A549 (cell line): ENCODE results near the gene PLEKHB1. TPM values are rescaled to one million over a fixed set of nuclear protein-coding genes. Genes with fewer than 3 reads are reported as not detected.

ENCODE experiments used
- ATAC-seq, 2 experiments: fragments of 200-7000 bp in 1 of 2; fragments of >200 bp in 1 of 2; cut with Nextera tagmentation in 1 of 2; cut with Tn5 transposase in 1 of 2; 3 replicates each; pipeline versions ENCODE4 v1.8.0 to v1.9.1; 2018 to 2020; ENCODE audit warnings: mild to moderate bottlenecking in 1 of 2, moderate library complexity in 1 of 2
- CTCF ChIA-PET: fragments of 300-600 bp; sonication (Branson Sonifier 250); formaldehyde crosslinking; extraction: SDS; loops from one replicate; lab custom pipeline; 2021; ENCODE audit warnings: antibody characterized with exemption, inconsistent platforms; lab: Yijun Ruan, JAX
- POLR2A ChIA-PET: fragments of 350-600 bp; formaldehyde crosslinking; extraction: SDS; loops from one replicate; lab custom pipeline; 2021; ENCODE audit warnings: antibody characterized with exemption, inconsistent platforms; lab: Yijun Ruan, JAX
- DNase-seq, 2 experiments: peaks; one replicate each; pipeline versions ENCODE4 v3.0.0 to v3.0.0-alpha.2; 2011 to 2016; ENCODE audit warnings: low read depth in 1 of 2, low spot score in 1 of 2
- FAIRE-seq: peaks from 2 replicates; lab custom pipeline; 2011; peaks lifted over from hg19 to GRCh38; lab: Jason Lieb, UNC
- H3K27ac ChIP-seq, 2 experiments: fragments of >200 bp; sonication (Bioruptor Twin); formaldehyde crosslinking; 3 replicates each; pipeline ENCODE4 v1.5.1; 2016 to 2017
- H3K4me1 ChIP-seq: fragments of >200 bp; sonication (Bioruptor Twin); formaldehyde crosslinking; 3 replicates; pipeline ENCODE4 v1.6.1; 2016
- H3K4me2 ChIP-seq: fragments of >200 bp; sonication (Bioruptor Twin); formaldehyde crosslinking; 3 replicates; pipeline ENCODE4 v1.6.1; 2016
- H3K4me3 ChIP-seq: fragments of >200 bp; sonication (Bioruptor Twin); formaldehyde crosslinking; 3 replicates; pipeline ENCODE4 v1.5.1; 2016
- H3K9me3 ChIP-seq: fragments of >200 bp; sonication (Bioruptor Twin); formaldehyde crosslinking; 3 replicates; pipeline ENCODE4 v1.6.1; 2016
- BCL3 ChIP-seq: fragments of >200 bp; sonication (Bioruptor Twin); formaldehyde crosslinking; IDR thresholded peaks from 3 replicates; pipeline ENCODE4 v1.6.1; 2016
- BHLHE40 ChIP-seq: IDR thresholded peaks from 2 replicates; pipeline ENCODE4 v1.6.1; 2012; ENCODE audit warnings: low read depth, low read length, inconsistent platforms
- CBX2 ChIP-seq: fragments of 200-600 bp; sonication (generic); IDR thresholded peaks from 2 replicates; pipeline ENCODE4 v1.6.1; 2016; ENCODE audit warnings: low read depth, mild to moderate bottlenecking, borderline replicate concordance
- CTCF ChIP-seq: fragments of >200 bp; sonication (Bioruptor Twin); formaldehyde crosslinking; IDR thresholded peaks from 3 replicates; pipeline ENCODE4 v1.5.1; 2016
- E2F6 ChIP-seq: IDR thresholded peaks from 2 replicates; pipeline ENCODE4 v1.6.1; 2012; ENCODE audit warnings: low read depth, borderline replicate concordance
- EP300 ChIP-seq, 2 experiments: fragments of >200 bp; sonication (Bioruptor Twin); formaldehyde crosslinking; IDR thresholded peaks; 2 replicates in 1 of 2; 3 replicates in 1 of 2; pipeline ENCODE4 v1.6.1; 2016 to 2017
- FOSB ChIP-seq: fragments of 250-450 bp; sonication (Bioruptor Pico); IDR thresholded peaks from 2 replicates; pipeline ENCODE4 v1.5.0; 2020; ENCODE audit warnings: mild to moderate bottlenecking, moderate library complexity
- FOSL2 ChIP-seq, 2 experiments: fragments of 450-650 bp in 1 of 2; fragments of >200 bp in 1 of 2; sonication (Bioruptor Twin) in 1 of 2; formaldehyde crosslinking; IDR thresholded peaks; 2 replicates each; pipeline versions ENCODE4 v1.5.0 to v1.6.1; 2016 to 2020; ENCODE audit warnings: mild to moderate bottlenecking in 1 of 2, moderate library complexity in 1 of 2
- HOXA7 ChIP-seq: fragments of 250-450 bp; sonication (Bioruptor Pico); IDR thresholded peaks from 2 replicates; pipeline ENCODE4 v1.5.0; 2020; ENCODE audit warnings: mild to moderate bottlenecking, moderate library complexity
- JUN ChIP-seq, 2 experiments: fragments of >200 bp; sonication (Bioruptor Twin); formaldehyde crosslinking; IDR thresholded peaks; 2 replicates in 1 of 2; 3 replicates in 1 of 2; pipeline ENCODE4 v1.6.1; 2016 to 2017
- JUNB ChIP-seq: fragments of >200 bp; sonication (Bioruptor Twin); formaldehyde crosslinking; IDR thresholded peaks from 2 replicates; pipeline ENCODE4 v1.6.1; 2016
- KDM1A ChIP-seq: fragments of 200-600 bp; sonication (generic); IDR thresholded peaks from 2 replicates; pipeline ENCODE4 v1.6.1; 2016; ENCODE audit warnings: low read depth, mild to moderate bottlenecking
- KDM5A ChIP-seq: fragments of 200-600 bp; sonication (generic); IDR thresholded peaks from 2 replicates; pipeline ENCODE4 v1.6.1; 2016; ENCODE audit warnings: antibody characterized with exemption, mild to moderate bottlenecking
- NFE2L2 ChIP-seq: fragments of 150-350 bp; conservative IDR thresholded peaks from 2 replicates; pipeline ENCODE4 v1.6.1; 2014; ENCODE audit warnings: low read length
- NPAS2 ChIP-seq: fragments of 250-450 bp; sonication (Bioruptor Pico); IDR thresholded peaks from 2 replicates; pipeline ENCODE4 v1.8.0; 2022; ENCODE audit warnings: mild to moderate bottlenecking, moderate library complexity, borderline replicate concordance
- RFX5 ChIP-seq: fragments of 450-650 bp; IDR thresholded peaks from 2 replicates; pipeline ENCODE4 v1.7.1; 2014; ENCODE audit warnings: antibody characterized with exemption, mild to moderate bottlenecking, moderate library complexity
- SMC3 ChIP-seq: fragments of >200 bp; sonication (Bioruptor Twin); formaldehyde crosslinking; IDR thresholded peaks from 3 replicates; pipeline ENCODE4 v1.6.1; 2018; ENCODE audit warnings: inconsistent platforms
- TP53 ChIP-seq: fragments of 250-450 bp; sonication (Bioruptor Pico); IDR thresholded peaks from 2 replicates; pipeline ENCODE4 v1.5.0; 2021; ENCODE audit warnings: mild to moderate bottlenecking, moderate library complexity
- ZFP36 ChIP-seq: fragments of 450-650 bp; IDR thresholded peaks from 2 replicates; pipeline ENCODE4 v1.6.1; 2014; ENCODE audit warnings: borderline replicate concordance; ENCODE audit not compliant: partially characterized antibody
- ZSCAN20 ChIP-seq: fragments of 250-450 bp; sonication (Bioruptor Pico); IDR thresholded peaks from 2 replicates; pipeline ENCODE4 v1.8.0; 2022; ENCODE audit warnings: mild to moderate bottlenecking, moderate library complexity
- WGBS: methylation state at CpG from one replicate; pipeline ENCODE4 v1.1.6; 2017; ENCODE audit errors: missing lambda C conversion rate; 5-methylcytosine and 5-hydroxymethylcytosine counted together
- polyA plus RNA-seq, 4 experiments: library from polyadenylated mRNA; depleted of rRNA in 3 of 4; stranded (reverse); fragments of >200 nt; fragmentation: RNase III in 1 of 4; extraction: RNeasy Plus Mini Kit Qiagen cat#74134 plus additional on column Dnase treatment in 1 of 4; gene quantifications; 2 replicates in 3 of 4; 3 replicates in 1 of 4; pipeline ENCODE4 v1.2.3, GENCODE V29; 2011 to 2017
- TF ChIP-seq, protein P1 (sequence below): fragments of 200-600 bp; sonication (generic); IDR thresholded peaks from 2 replicates; pipeline ENCODE4 v1.6.1; 2016; ENCODE audit warnings: antibody characterized with exemption, mild to moderate bottlenecking, moderate library complexity
- TF ChIP-seq, protein P2 (sequence below): fragments of 450-650 bp; IDR thresholded peaks from 2 replicates; pipeline ENCODE4 v1.6.1; 2014; ENCODE audit warnings: antibody characterized with exemption

PLEKHB1 gene
- polyA plus RNA-seq, 2 of the 4 experiments (the other 2 are of a cell fraction) = 0.97 to 1.1 TPM

DNA sequence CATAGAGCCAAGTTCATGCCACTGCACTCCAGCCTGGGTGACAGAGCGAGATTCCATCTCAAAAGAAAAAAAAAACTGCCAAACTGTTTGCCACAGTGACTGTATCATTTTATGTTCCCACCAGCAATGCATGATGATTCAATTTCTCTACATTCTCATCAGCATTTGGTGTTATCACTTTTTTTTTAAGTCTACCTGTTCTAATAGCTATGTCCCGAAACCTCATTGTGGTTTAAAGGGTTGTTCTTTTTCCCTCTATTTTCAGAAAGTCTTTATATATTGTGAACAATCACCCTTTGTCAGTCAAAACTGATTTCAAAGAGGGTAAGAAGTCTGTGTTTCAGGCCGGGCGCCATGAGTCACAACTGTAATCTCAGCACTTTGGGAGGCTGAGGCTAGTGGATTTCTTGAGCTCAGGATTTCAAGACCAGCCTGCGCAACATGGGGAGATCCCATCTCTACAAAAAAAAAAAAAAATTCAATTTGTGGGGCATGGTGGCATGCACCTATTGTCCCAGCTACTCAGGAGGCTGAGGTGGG lies 33.7 kb upstream of the PLEKHB1 start (continued):
- TF ChIP-seq, protein P1, sequence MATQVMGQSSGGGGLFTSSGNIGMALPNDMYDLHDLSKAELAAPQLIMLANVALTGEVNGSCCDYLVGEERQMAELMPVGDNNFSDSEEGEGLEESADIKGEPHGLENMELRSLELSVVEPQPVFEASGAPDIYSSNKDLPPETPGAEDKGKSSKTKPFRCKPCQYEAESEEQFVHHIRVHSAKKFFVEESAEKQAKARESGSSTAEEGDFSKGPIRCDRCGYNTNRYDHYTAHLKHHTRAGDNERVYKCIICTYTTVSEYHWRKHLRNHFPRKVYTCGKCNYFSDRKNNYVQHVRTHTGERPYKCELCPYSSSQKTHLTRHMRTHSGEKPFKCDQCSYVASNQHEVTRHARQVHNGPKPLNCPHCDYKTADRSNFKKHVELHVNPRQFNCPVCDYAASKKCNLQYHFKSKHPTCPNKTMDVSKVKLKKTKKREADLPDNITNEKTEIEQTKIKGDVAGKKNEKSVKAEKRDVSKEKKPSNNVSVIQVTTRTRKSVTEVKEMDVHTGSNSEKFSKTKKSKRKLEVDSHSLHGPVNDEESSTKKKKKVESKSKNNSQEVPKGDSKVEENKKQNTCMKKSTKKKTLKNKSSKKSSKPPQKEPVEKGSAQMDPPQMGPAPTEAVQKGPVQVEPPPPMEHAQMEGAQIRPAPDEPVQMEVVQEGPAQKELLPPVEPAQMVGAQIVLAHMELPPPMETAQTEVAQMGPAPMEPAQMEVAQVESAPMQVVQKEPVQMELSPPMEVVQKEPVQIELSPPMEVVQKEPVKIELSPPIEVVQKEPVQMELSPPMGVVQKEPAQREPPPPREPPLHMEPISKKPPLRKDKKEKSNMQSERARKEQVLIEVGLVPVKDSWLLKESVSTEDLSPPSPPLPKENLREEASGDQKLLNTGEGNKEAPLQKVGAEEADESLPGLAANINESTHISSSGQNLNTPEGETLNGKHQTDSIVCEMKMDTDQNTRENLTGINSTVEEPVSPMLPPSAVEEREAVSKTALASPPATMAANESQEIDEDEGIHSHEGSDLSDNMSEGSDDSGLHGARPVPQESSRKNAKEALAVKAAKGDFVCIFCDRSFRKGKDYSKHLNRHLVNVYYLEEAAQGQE = no peak
- no peak for TF ChIP-seq EP300 (IDR thresholded peaks at IDR 0.05)

GRCh38 chr11:73614591-73614990 lies 31.8 kb upstream of the PLEKHB1 start:
- no peak for ATAC-seq
- Histone ChIP-seq H3K4me2 (no peak overlapping the region), H3K4me1 (no peaks in the 10 kb centered on the region), H3K9me3 (no peaks in the 10 kb centered on the region), H3K4me3 (no peak overlapping the region), H3K27ac (no peak overlapping the region)
- FAIRE-seq = no peak
- ChIA-PET POLR2A (no interaction called here), CTCF (interaction anchor here (1.0 to 4.4 kb wide), 2 partner anchors 11 to 46 kb away, joined by 5 to 40 read pairs; no protein-coding TSS in a partner anchor)
- TF ChIP-seq KDM1A (no peak), TP53 (no peak), JUNB (no peak), BCL3 (no peak), KDM5A (no peak), BHLHE40 (no peak), ZFP36 (no peak)
- TF ChIP-seq, protein P2, sequence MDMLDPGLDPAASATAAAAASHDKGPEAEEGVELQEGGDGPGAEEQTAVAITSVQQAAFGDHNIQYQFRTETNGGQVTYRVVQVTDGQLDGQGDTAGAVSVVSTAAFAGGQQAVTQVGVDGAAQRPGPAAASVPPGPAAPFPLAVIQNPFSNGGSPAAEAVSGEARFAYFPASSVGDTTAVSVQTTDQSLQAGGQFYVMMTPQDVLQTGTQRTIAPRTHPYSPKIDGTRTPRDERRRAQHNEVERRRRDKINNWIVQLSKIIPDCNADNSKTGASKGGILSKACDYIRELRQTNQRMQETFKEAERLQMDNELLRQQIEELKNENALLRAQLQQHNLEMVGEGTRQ = no peak
- no peak for DNase-seq

GRCh38 chr11:73622926-73623593 lies 23.3 kb upstream of the PLEKHB1 start:
- Histone ChIP-seq H3K4me2 (no peak overlapping the region), H3K9me3 (no peaks in the 10 kb centered on the region), H3K4me1 (no peaks in the 10 kb centered on the region)
- no peak for DNase-seq
- no peak for TF ChIP-seq NFE2L2
- TF ChIP-seq HOXA7 = no peak
- TF ChIP-seq FOSL2 (IDR thresholded peaks at IDR 0.05) = no peak
- 0 out of 2 replicates have a peak, but pooled peaks have one; percentile 5 for TF ChIP-seq FOSL2 (CRISPR knock-in tag; IDR thresholded peaks at IDR 0.05)
- TF ChIP-seq JUN (IDR thresholded peaks at IDR 0.05) = no peak
- TF ChIP-seq, all 56 proteins: peak for 1
- ATAC-seq (no peak), FAIRE-seq (no peak)
- H3K4me3 ChIP-seq = no peak overlapping the region
- WGBS = 40% methylated on average over 4 of the region's 4 CpGs
- no peak overlapping the region for H3K27ac ChIP-seq
- ChIA-PET CTCF (interaction anchor here (1.1 to 5.1 kb wide), 4 partner anchors 9 to 35 kb away, joined by 3 to 167 read pairs (median 22); no protein-coding TSS in a partner anchor), POLR2A (no interaction called here)

DNA sequence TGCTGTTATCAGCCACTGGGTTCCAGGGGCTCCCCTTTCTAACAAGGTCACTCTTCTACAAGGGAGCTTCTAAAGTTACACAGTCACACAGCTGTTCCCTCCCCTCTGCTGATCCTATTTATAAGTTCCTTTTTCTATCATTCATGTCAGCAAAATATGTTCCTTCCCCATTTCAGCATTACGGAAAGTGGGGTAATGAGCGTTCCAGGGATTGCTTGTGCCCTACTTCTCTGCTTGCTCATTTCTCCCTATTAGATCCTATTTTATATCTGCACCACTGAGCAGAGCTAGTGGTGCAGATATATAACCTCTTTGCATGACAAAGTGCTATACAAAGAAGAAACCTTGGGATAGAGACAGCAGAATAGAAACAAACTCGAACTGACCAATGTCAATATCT lies 22.7 kb upstream of the PLEKHB1 start:
- 30% methylated on average over 3 of the region's 3 CpGs for WGBS
- POLR2A ChIA-PET = no interaction called here
- FAIRE-seq = no peak
- TF ChIP-seq ZSCAN20 (CRISPR knock-in tag) = no peak
- TF ChIP-seq NPAS2 = no peak
- TF ChIP-seq CTCF = no peak
- TF ChIP-seq FOSL2 (IDR thresholded peaks at IDR 0.05) = no peak
- TF ChIP-seq FOSL2 (CRISPR knock-in tag; IDR thresholded peaks at IDR 0.05) = no peak
- no peak for TF ChIP-seq CBX2
- no peak for TF ChIP-seq SMC3
- no peak for TF ChIP-seq FOSB
- no peak for TF ChIP-seq E2F6
- no peak for TF ChIP-seq EP300 (IDR thresholded peaks at IDR 0.05)
- no peak for TF ChIP-seq HOXA7
- TF ChIP-seq RFX5 = no peak

More for the DNA sequence above, 22.7 kb upstream of the PLEKHB1 start:
- H3K4me2 ChIP-seq = no peak overlapping the region
- DNase-seq = no peak
- no peaks in the 10 kb centered on the region for H3K4me1 ChIP-seq
- no peaks in the 10 kb centered on the region for H3K9me3 ChIP-seq
- H3K4me3 ChIP-seq = no peak overlapping the region
- CTCF ChIA-PET = interaction anchor here (0.6 to 5.1 kb wide), 7 partner anchors 10 to 144 kb away, joined by 3 to 167 read pairs (median 20); no protein-coding TSS in a partner anchor
- ATAC-seq = no peak
- H3K27ac ChIP-seq = no peak overlapping the region
